RWPE2 (cell line): Measurements from ENCODE around the gene SLC26A8.
A peak's percentile ranks its signal among the peaks of the same experiment; 100 is the strongest.

Experiments
- ATAC-seq: fragments of 200-7000 bp; cut with Tn5 transposase; 3 replicates; pipeline ENCODE4 v1.9.1; 2021; ENCODE audit warnings: low read depth
- DNase-seq: peaks from one replicate; pipeline ENCODE4 v3.0.0-alpha.2; 2020; ENCODE audit warnings: low spot score
- H3K27ac ChIP-seq: fragments of 450-650 bp; 2 replicates; pipeline ENCODE4 v1.5.1; 2017; ENCODE audit warnings: mild to moderate bottlenecking; ENCODE audit not compliant: poor library complexity, severe bottlenecking
- H3K27me3 ChIP-seq: fragments of 250-450 bp; sonication (Bioruptor Pico); 2 replicates; pipeline ENCODE4 v1.5.1; 2021; ENCODE audit warnings: mild to moderate bottlenecking, moderate library complexity; ENCODE audit not compliant: insufficient read depth, poor library complexity, severe bottlenecking
- H3K36me3 ChIP-seq: fragments of 250-450 bp; sonication (Bioruptor Pico); 2 replicates; pipeline ENCODE4 v1.5.1; 2020; ENCODE audit warnings: low read depth, mild to moderate bottlenecking, moderate library complexity
- H3K4me1 ChIP-seq: fragments of 250-450 bp; sonication (Bioruptor Pico); 2 replicates; pipeline ENCODE4 v1.5.1; 2021; ENCODE audit warnings: mild to moderate bottlenecking, moderate library complexity; ENCODE audit not compliant: insufficient read depth, poor library complexity, severe bottlenecking
- H3K4me3 ChIP-seq: fragments of 250-450 bp; sonication (Bioruptor Pico); 2 replicates; pipeline ENCODE4 v1.5.1; 2021; ENCODE audit warnings: mild to moderate bottlenecking, moderate library complexity; ENCODE audit not compliant: severe bottlenecking
- H3K9me3 ChIP-seq: fragments of 250-450 bp; sonication (Bioruptor Pico); 2 replicates; pipeline ENCODE4 v1.5.1; 2021; ENCODE audit warnings: mild to moderate bottlenecking, moderate library complexity; ENCODE audit not compliant: severe bottlenecking
- CTCF ChIP-seq: fragments of 450-650 bp; IDR thresholded peaks from one replicate; pipeline ENCODE4 v1.5.1; 2017; ENCODE audit warnings: mild to moderate bottlenecking, moderate library complexity; ENCODE audit not compliant: poor library complexity, severe bottlenecking

The SLC26A8 gene

GRCh38 chr6:36040958-36041357 lies 16.5 kb upstream of the SLC26A8 start:
- no peak for TF ChIP-seq CTCF
- H3K4me1 ChIP-seq, result peaks cover 12% of the 10 kb centered on the region
- H3K36me3 ChIP-seq, result 0 out of 2 replicates have a peak, but pooled peaks cover 8% of the 10 kb centered on the region
- H3K4me3 ChIP-seq, result no peak overlapping the region
- no peak overlapping the region for H3K27ac ChIP-seq
- no peaks in the 10 kb centered on the region for H3K27me3 ChIP-seq
- H3K9me3 ChIP-seq, result no peaks in the 10 kb centered on the region
- DNase-seq, result no peak
- ATAC-seq, result no peak

GRCh38 chr6:36039112-36039511 lies 14.7 kb upstream of the SLC26A8 start:
- Histone ChIP-seq H3K27ac (no peak overlapping the region), H3K9me3 (no peaks in the 10 kb centered on the region), H3K27me3 (no peaks in the 10 kb centered on the region)

GRCh38 chr6:36038120-36038876 lies 13.9 kb upstream of the SLC26A8 start:
- 0 out of 2 replicates have a peak, but pooled peaks cover 8% of the 10 kb centered on the region for H3K36me3 ChIP-seq
- peak overlapping the region; percentile 20 for H3K27ac ChIP-seq
- ATAC-seq (peak; percentile 31; the same call in 1 of the 3 replicates), DNase-seq (no peak)
- H3K4me1 ChIP-seq, result peaks cover 20% of the 10 kb centered on the region
- H3K9me3 ChIP-seq, result no peaks in the 10 kb centered on the region
- no peak for TF ChIP-seq CTCF
- no peak overlapping the region for H3K4me3 ChIP-seq
- H3K27me3 ChIP-seq, result no peaks in the 10 kb centered on the region

More at GRCh38 chr6:36039112-36039511, 14.7 kb upstream of the SLC26A8 start:
- Histone ChIP-seq H3K36me3 (0 out of 2 replicates have a peak, but pooled peaks cover 8% of the 10 kb centered on the region), H3K4me1 (peaks cover 14% of the 10 kb centered on the region), H3K4me3 (no peak overlapping the region)
- ATAC-seq (peak; percentile 52; the same call in 1 of the 3 replicates), DNase-seq (no peak)
- no peak for TF ChIP-seq CTCF

- peaks cover 20% of the 10 kb centered on the region for H3K4me1 ChIP-seq
- H3K27ac ChIP-seq, result no peak overlapping the region
- no peaks in the 10 kb centered on the region for H3K27me3 ChIP-seq
- no peak for DNase-seq
- no peaks in the 10 kb centered on the region for H3K9me3 ChIP-seq
- no peak for TF ChIP-seq CTCF
- ATAC-seq, result no peak
- H3K36me3 ChIP-seq, result 0 out of 2 replicates have a peak, but pooled peaks cover 8% of the 10 kb centered on the region
- H3K4me3 ChIP-seq, result no peak overlapping the region
Measured at GRCh38 chr6:36035225-36035624, 10.8 kb upstream of the SLC26A8 start.

- no peak for TF ChIP-seq CTCF
- no peak for ATAC-seq
- H3K36me3 ChIP-seq, result peaks cover 8% of the 10 kb centered on the region; the same call in 1 of the 2 replicates
- no peaks in the 10 kb centered on the region for H3K9me3 ChIP-seq
- H3K27ac ChIP-seq, result no peak overlapping the region
- DNase-seq, result no peak
- no peak overlapping the region for H3K4me3 ChIP-seq
- H3K27me3 ChIP-seq, result no peaks in the 10 kb centered on the region
- H3K4me1 ChIP-seq, result peaks cover 27% of the 10 kb centered on the region
Measured at GRCh38 chr6:36034441-36034840, 10.0 kb upstream of the SLC26A8 start.
